Osteoblast (primary cell): ENCODE measurements around the gene MAPRE3. TPM values are rescaled to one million over a fixed set of nuclear protein-coding genes. Genes with fewer than 3 reads are reported as not detected.

ENCODE experiments used
- DNase-seq: peaks from one replicate; pipeline ENCODE4 v3.0.0; 2011; ENCODE audit warnings: low spot score, mixed read lengths; ENCODE audit not compliant: insufficient read length; ENCODE audit errors: missing footprints
- H2AFZ ChIP-seq: 2 replicates; pipeline ENCODE4 v1.6.0; 2011; ENCODE audit warnings: mild to moderate bottlenecking, low read length
- H3K27ac ChIP-seq: 2 replicates; pipeline ENCODE4 v1.5.1; 2011; ENCODE audit warnings: mild to moderate bottlenecking, low read depth, low read length, moderate library complexity
- H3K27me3 ChIP-seq: 2 replicates; pipeline ENCODE4 v1.6.0; 2012; ENCODE audit warnings: mild to moderate bottlenecking, control low read depth, inconsistent platforms, low read length, moderate library complexity; ENCODE audit not compliant: insufficient read depth
- H3K36me3 ChIP-seq: 2 replicates; pipeline ENCODE4 v1.5.1; 2011; ENCODE audit warnings: mild to moderate bottlenecking, low read length, control low read depth, moderate library complexity; ENCODE audit not compliant: insufficient read depth
- H3K4me1 ChIP-seq: 2 replicates; pipeline ENCODE4 v1.5.1; 2011; ENCODE audit warnings: mild to moderate bottlenecking, low read length, control low read depth, moderate library complexity; ENCODE audit not compliant: insufficient read depth
- H3K4me2 ChIP-seq: 2 replicates; pipeline ENCODE4 v1.6.0; 2011; ENCODE audit warnings: mild to moderate bottlenecking, low read length; ENCODE audit not compliant: insufficient read depth
- H3K4me3 ChIP-seq: fragments of 200-600 bp; sonication (generic); 3 replicates; pipeline ENCODE4 v1.5.1; 2012; ENCODE audit warnings: mild to moderate bottlenecking, low read length, inconsistent platforms; ENCODE audit not compliant: insufficient read depth
- H3K79me2 ChIP-seq: 2 replicates; pipeline ENCODE4 v1.6.0; 2012; ENCODE audit warnings: mild to moderate bottlenecking, low read length, control low read depth, inconsistent platforms; ENCODE audit not compliant: insufficient read depth
- H3K9me3 ChIP-seq: 2 replicates; pipeline ENCODE4 v1.5.1; 2011; ENCODE audit warnings: low read depth, low read length, control low read depth
- H4K20me1 ChIP-seq: 2 replicates; pipeline ENCODE4 v1.6.0; 2012; ENCODE audit warnings: mild to moderate bottlenecking, low read length, control low read depth; ENCODE audit not compliant: insufficient read depth
- total RNA-seq: library from RNA; depleted of rRNA; stranded (reverse); fragments of >200 nt; gene quantifications from 2 replicates; pipeline ENCODE4 v1.2.3, GENCODE V29; 2012
- TF ChIP-seq, protein P1 (sequence below): IDR thresholded peaks from 2 replicates; pipeline ENCODE4 v1.5.1; 2011; ENCODE audit warnings: mild to moderate bottlenecking, low read depth, low read length, moderate library complexity; ENCODE audit errors: extremely low read depth

The MAPRE3 gene
- total RNA-seq, 1 donor: 6.5 TPM

- TF ChIP-seq, protein P1, sequence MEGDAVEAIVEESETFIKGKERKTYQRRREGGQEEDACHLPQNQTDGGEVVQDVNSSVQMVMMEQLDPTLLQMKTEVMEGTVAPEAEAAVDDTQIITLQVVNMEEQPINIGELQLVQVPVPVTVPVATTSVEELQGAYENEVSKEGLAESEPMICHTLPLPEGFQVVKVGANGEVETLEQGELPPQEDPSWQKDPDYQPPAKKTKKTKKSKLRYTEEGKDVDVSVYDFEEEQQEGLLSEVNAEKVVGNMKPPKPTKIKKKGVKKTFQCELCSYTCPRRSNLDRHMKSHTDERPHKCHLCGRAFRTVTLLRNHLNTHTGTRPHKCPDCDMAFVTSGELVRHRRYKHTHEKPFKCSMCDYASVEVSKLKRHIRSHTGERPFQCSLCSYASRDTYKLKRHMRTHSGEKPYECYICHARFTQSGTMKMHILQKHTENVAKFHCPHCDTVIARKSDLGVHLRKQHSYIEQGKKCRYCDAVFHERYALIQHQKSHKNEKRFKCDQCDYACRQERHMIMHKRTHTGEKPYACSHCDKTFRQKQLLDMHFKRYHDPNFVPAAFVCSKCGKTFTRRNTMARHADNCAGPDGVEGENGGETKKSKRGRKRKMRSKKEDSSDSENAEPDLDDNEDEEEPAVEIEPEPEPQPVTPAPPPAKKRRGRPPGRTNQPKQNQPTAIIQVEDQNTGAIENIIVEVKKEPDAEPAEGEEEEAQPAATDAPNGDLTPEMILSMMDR: no peak
- DNase-seq: no peak
- Histone ChIP-seq H3K79me2 (no peaks in the 10 kb centered on the region), H3K9me3 (no peaks in the 10 kb centered on the region), H4K20me1 (no peaks in the 10 kb centered on the region), H3K27ac (no peak overlapping the region), H3K36me3 (no peaks in the 10 kb centered on the region), H2AFZ (no peak overlapping the region), H3K27me3 (peaks cover 19% of the 10 kb centered on the region), H3K4me3 (no peak overlapping the region), H3K4me1 (no peaks in the 10 kb centered on the region), H3K4me2 (no peak overlapping the region)
Measured at GRCh38 chr2:26936855-26937254, 33.6 kb upstream of the MAPRE3 start.

DNA sequence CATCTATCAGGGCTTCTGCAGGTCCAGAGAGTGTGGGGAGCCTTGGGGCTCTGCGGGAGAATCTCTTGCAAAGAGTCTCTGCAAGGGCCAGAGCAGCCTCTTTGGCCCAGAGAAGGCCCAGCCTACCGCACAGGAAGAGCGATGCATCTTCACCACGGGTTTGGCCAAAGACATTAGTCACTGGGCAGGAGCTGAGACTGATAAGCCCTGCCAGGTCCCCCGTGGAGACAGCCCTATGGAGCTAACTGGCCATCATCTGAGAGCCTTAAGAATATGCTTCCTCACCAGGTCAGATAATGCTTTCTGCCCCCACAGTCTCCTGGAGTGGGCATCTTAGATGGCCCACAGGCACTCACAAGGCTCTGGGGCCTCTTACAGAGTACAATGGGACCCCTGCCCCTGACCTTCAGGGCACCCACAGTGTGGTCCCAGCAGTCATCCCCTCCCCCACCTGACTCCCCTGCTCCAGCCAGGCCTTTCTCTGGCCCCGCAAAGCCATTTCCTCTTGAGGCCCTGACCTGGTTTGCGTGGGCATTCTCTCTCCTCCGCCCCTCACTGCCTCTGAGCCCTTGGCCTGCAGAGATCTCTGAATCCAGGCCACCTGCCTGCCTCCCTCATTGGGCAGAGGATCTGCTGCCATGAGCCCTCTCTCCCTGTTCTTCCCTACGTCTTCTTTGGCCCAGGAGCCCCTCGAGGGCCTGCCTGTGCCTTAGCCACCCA is 31.9 kb upstream of the MAPRE3 start:
- H3K9me3 ChIP-seq: no peaks in the 10 kb centered on the region
- no peaks in the 10 kb centered on the region for H3K36me3 ChIP-seq
- no peak overlapping the region for H3K4me2 ChIP-seq
- peaks cover 15% of the 10 kb centered on the region for H3K27me3 ChIP-seq
- TF ChIP-seq, protein P1: no peak
- no peak overlapping the region for H3K27ac ChIP-seq
- no peaks in the 10 kb centered on the region for H3K79me2 ChIP-seq
- no peaks in the 10 kb centered on the region for H3K4me1 ChIP-seq
- DNase-seq: no peak
- no peaks in the 10 kb centered on the region for H4K20me1 ChIP-seq
- no peak overlapping the region for H2AFZ ChIP-seq
- H3K4me3 ChIP-seq: no peak overlapping the region

- no peak overlapping the region for H3K4me3 ChIP-seq
- H3K27ac ChIP-seq: no peak overlapping the region
- no peak overlapping the region for H3K4me2 ChIP-seq
- TF ChIP-seq, protein P1: no peak
- no peak overlapping the region for H2AFZ ChIP-seq
- H4K20me1 ChIP-seq: no peaks in the 10 kb centered on the region
- no peaks in the 10 kb centered on the region for H3K79me2 ChIP-seq
- H3K27me3 ChIP-seq: peaks cover 8% of the 10 kb centered on the region
- H3K36me3 ChIP-seq: no peaks in the 10 kb centered on the region
- DNase-seq: no peak
- H3K4me1 ChIP-seq: no peaks in the 10 kb centered on the region
- H3K9me3 ChIP-seq: no peaks in the 10 kb centered on the region
Measured at GRCh38 chr2:26940001-26940400, 30.4 kb upstream of the MAPRE3 start.

GRCh38 chr2:26941486-26941885 is 29.0 kb upstream of the MAPRE3 start:
- no peaks in the 10 kb centered on the region for H3K36me3 ChIP-seq
- no peak overlapping the region for H3K27ac ChIP-seq
- H3K79me2 ChIP-seq: no peaks in the 10 kb centered on the region
- no peaks in the 10 kb centered on the region for H3K4me1 ChIP-seq
- no peaks in the 10 kb centered on the region for H3K9me3 ChIP-seq
- H4K20me1 ChIP-seq: no peaks in the 10 kb centered on the region
- no peak overlapping the region for H3K4me2 ChIP-seq
- DNase-seq: no peak
- H2AFZ ChIP-seq: no peak overlapping the region
- H3K27me3 ChIP-seq: peaks cover 2% of the 10 kb centered on the region
- no peak overlapping the region for H3K4me3 ChIP-seq
- TF ChIP-seq, protein P1: no peak
